GM12891 (cell line): ENCODE results near the gene EXOC7.

Source experiments
- POLR2A ChIP-seq: IDR thresholded peaks from 2 replicates; pipeline ENCODE4 v1.6.1; 2011; ENCODE audit warnings: low read depth, low read length, control low read depth
- POLR2AphosphoS5 ChIP-seq: IDR thresholded peaks from 2 replicates; pipeline ENCODE4 v1.6.1; 2011; ENCODE audit warnings: low read depth, low read length, control low read depth
- POU2F2 ChIP-seq: IDR thresholded peaks from 2 replicates; pipeline ENCODE4 v1.6.1; 2011; ENCODE audit warnings: low read depth, mild to moderate bottlenecking, control low read depth, low read length, moderate library complexity
- SPI1 ChIP-seq: IDR thresholded peaks from 2 replicates; pipeline ENCODE4 v1.6.1; 2011; ENCODE audit warnings: low read depth, low read length, control low read depth
- TAF1 ChIP-seq: IDR thresholded peaks from 2 replicates; pipeline ENCODE4 v1.6.1; 2011; ENCODE audit warnings: low read depth, low read length, control low read depth

DNA sequence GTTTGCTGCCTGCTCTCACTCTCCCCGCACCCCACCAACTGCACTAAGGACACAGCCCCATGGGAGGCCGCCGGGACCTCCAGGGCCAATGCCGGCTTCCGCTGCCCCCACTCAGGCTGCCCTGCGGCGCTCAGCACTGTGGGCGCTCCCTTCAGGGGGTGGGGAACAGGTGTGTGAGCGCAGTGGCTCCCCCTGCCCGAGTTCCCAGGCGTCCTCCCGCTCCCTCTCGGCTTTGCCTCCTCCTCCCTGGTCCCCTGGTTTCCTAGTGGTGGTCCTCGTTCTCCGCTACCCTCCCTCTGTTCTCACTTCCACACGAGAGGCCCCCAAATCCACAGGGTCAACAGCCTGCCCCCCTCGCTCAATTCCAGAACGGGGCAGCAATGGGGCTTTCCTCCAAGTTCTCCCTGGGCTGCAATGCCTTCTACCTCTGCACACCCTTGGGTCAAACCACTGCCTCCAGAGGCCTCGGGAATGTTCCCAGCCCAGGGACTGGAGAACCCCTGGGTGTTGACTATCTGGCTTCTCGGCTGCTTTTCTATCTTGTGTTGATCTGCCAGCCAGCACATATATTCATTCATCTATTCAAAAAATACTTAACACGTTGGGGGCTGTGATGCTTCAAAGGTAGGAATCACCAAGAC is 27.6 kb upstream of the EXOC7 start:
- no peak for TF ChIP-seq POLR2AphosphoS5
- no peak for TF ChIP-seq SPI1
- TF ChIP-seq POLR2A: no peak
- TF ChIP-seq POU2F2: no peak
- TF ChIP-seq TAF1: no peak
